Esophagus muscularis mucosa (tissue), 4 donors: ENCODE data around the gene OXNAD1.

Source experiments
- EP300 ChIP-seq: sonication (generic); formaldehyde crosslinking; IDR thresholded peaks from one replicate; pipeline ENCODE4 v1.6.1; 2017; ENCODE audit warnings: antibody characterized with exemption
- POLR2AphosphoS5 ChIP-seq, 2 donors: sonication (generic); formaldehyde crosslinking; IDR thresholded peaks; one replicate each; pipeline ENCODE4 v1.6.1; 2017; ENCODE audit warnings: antibody characterized with exemption in 2 of 2
- TF ChIP-seq, protein P1 (sequence below), 3 experiments: fragments of 200-600 bp in 2 of 3; fragments of 450-650 bp in 1 of 3; sonication (generic) in 2 of 3; IDR thresholded peaks; one replicate each; pipeline ENCODE4 v1.5.1; 2017 to 2019; ENCODE audit warnings: antibody characterized with exemption in 3 of 3, mild to moderate bottlenecking in 2 of 3, moderate library complexity in 1 of 3

DNA sequence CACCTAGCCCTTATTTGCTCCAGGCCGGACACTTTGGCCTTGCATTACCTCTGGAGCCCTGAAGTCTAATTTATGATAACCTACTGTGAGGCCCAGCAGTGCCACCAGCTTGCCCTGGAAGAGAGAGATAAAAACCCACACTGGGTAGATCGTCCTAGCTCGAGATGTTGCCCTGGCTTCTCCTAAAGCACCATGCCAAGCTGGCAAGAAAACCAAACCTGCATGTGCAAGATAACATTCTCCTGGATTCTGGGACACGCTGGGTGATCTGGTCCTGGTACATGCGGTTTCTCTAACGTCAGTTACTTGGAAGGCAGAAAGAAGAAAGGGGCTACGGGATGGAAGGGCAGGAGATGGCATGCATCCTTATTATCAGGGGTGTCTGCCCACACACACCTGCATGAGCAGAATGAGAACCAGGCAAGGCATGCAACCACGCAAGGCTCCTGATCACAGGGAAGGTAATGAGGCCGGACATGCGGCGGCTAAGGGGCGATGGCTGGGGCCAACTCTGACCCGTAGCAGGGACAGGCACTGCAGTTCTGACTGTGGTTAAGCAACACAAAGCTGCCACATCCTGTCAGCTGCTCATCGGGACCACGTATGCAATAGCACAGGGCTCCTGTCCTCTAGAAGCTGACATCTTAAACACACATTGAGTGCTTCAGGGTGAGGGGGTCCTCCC lies 73.0 kb downstream of the OXNAD1 start:
- TF ChIP-seq, protein P1, sequence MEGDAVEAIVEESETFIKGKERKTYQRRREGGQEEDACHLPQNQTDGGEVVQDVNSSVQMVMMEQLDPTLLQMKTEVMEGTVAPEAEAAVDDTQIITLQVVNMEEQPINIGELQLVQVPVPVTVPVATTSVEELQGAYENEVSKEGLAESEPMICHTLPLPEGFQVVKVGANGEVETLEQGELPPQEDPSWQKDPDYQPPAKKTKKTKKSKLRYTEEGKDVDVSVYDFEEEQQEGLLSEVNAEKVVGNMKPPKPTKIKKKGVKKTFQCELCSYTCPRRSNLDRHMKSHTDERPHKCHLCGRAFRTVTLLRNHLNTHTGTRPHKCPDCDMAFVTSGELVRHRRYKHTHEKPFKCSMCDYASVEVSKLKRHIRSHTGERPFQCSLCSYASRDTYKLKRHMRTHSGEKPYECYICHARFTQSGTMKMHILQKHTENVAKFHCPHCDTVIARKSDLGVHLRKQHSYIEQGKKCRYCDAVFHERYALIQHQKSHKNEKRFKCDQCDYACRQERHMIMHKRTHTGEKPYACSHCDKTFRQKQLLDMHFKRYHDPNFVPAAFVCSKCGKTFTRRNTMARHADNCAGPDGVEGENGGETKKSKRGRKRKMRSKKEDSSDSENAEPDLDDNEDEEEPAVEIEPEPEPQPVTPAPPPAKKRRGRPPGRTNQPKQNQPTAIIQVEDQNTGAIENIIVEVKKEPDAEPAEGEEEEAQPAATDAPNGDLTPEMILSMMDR (IDR thresholded peaks at IDR 0.05): no peak
- no peak for TF ChIP-seq EP300
- peak in 1 of 2 donors; percentile 14 for TF ChIP-seq POLR2AphosphoS5 (IDR thresholded peaks at IDR 0.05)
